NOMO-1 treated with DMSO at 0.1 percent for 48 hours (cell line): ENCODE data around the gene LST1.
A peak's percentile ranks its signal among the peaks of the same experiment; 100 is the strongest.

Source experiments
- DNase-seq: peaks from one replicate; lab custom pipeline; 2025; ENCODE audit not compliant: unreplicated experiment; lab: John Stamatoyannopoulos, UW

LST1 gene

GRCh38 chr6:31586008-31586407 lies at the start of gene LST1:
LST1 (plus strand) TSS chr6:31586277; CDS start chr6:31587300, 1,023 bp downstream.
- DNase-seq: peak; percentile 82

GRCh38 chr6:31538805-31539400 lies 47.2 kb upstream of the LST1 start:
- no peak for DNase-seq

GRCh38 chr6:31540640-31541039 lies 45.4 kb upstream of the LST1 start:
- DNase-seq: no peak

- DNase-seq: peak; percentile 65
Observed at GRCh38 chr6:31541059-31541657, 44.9 kb upstream of the LST1 start.

- DNase-seq: peak; percentile 95
Observed at GRCh38 chr6:31541658-31542521, 44.2 kb upstream of the LST1 start, which contains the start of gene DDX39B. DDX39B (minus strand) TSS chr6:31542003; CDS start chr6:31540532, 1,471 bp downstream.

- no peak for DNase-seq
Observed at GRCh38 chr6:31543639-31544038, 42.4 kb upstream of the LST1 start.

- no peak for DNase-seq
Observed at GRCh38 chr6:31544676-31545075, 41.4 kb upstream of the LST1 start.

GRCh38 chr6:31545291-31545690 lies 40.8 kb upstream of the LST1 start:
- DNase-seq: no peak

GRCh38 chr6:31546339-31546957 lies 39.6 kb upstream of the LST1 start, which contains the start of gene ATP6V1G2:
ATP6V1G2 (minus strand) TSS chr6:31546608; CDS start chr6:31546559, 49 bp downstream.
- DNase-seq: peak; percentile 87

GRCh38 chr6:31546958-31547726 lies 38.9 kb upstream of the LST1 start, which contains the start of gene NFKBIL1:
NFKBIL1 (plus strand) TSS chr6:31547608; CDS start chr6:31547695, 87 bp downstream.
- peak; percentile 98 for DNase-seq

- DNase-seq: no peak
Observed at GRCh38 chr6:31547727-31548543, 38.1 kb upstream of the LST1 start.

- DNase-seq: no peak
Observed at GRCh38 chr6:31548544-31548873, 37.6 kb upstream of the LST1 start.

- DNase-seq: peak; percentile 80
Observed at GRCh38 chr6:31551371-31551770, 34.7 kb upstream of the LST1 start.

GRCh38 chr6:31556307-31556706 lies 29.8 kb upstream of the LST1 start:
- no peak for DNase-seq

GRCh38 chr6:31557443-31558317 lies 28.4 kb upstream of the LST1 start:
- DNase-seq: no peak

GRCh38 chr6:31558318-31558625 lies 27.8 kb upstream of the LST1 start:
- DNase-seq: no peak

GRCh38 chr6:31558631-31559500 lies 27.2 kb upstream of the LST1 start:
- peak; percentile 99 for DNase-seq

- no peak for DNase-seq
Observed at GRCh38 chr6:31559606-31559957, 26.5 kb upstream of the LST1 start.
